GM21367 (cell line): ENCODE data around the gene GSTT4.
"Not testable (repeated sequence)": the region's sequence is repeated elsewhere in the genome, so short reads cannot be mapped to it uniquely, and the experiment has no call there.

Experiments used
- ATAC-seq: cut with Tn5 transposase; IDR thresholded peaks from one replicate; pipeline ENCODE4 v1.9.1; 2021; ENCODE audit not compliant: unreplicated experiment

GSTT4 gene

GRCh38 chr22:24005201-24005600 lies at the start of gene GSTT4:
Gene GSTT4, minus strand, starts transcription at chr22:24005453. Its CDS starts 97 bp downstream, at chr22:24005356.
- ATAC-seq, result no peak

GRCh38 chr22:24054356-24054755 lies 49.1 kb upstream of the GSTT4 start:
- ATAC-seq, result no peak

- ATAC-seq, result no peak
These were observed 48.4 kb upstream of the GSTT4 start for GRCh38 chr22:24053481-24054226.

- ATAC-seq, result no peak
These were observed 46.3 kb upstream of the GSTT4 start for GRCh38 chr22:24051568-24051967.

- ATAC-seq, result no peak
These were observed 45.8 kb upstream of the GSTT4 start for GRCh38 chr22:24051028-24051427.

GRCh38 chr22:24049978-24050377 lies 44.7 kb upstream of the GSTT4 start:
- ATAC-seq, result no peak

- ATAC-seq, result no peak
These were observed 44.0 kb upstream of the GSTT4 start for GRCh38 chr22:24049211-24049610.

GRCh38 chr22:24046024-24046423 lies 40.8 kb upstream of the GSTT4 start:
- no peak for ATAC-seq

GRCh38 chr22:24043958-24044357 lies 38.7 kb upstream of the GSTT4 start:
- ATAC-seq, result no peak

- not testable (repeated sequence) for ATAC-seq
These were observed 38.2 kb upstream of the GSTT4 start for GRCh38 chr22:24043465-24043864.

- ATAC-seq, result no peak
These were observed 35.7 kb upstream of the GSTT4 start for GRCh38 chr22:24040946-24041345.

- no peak for ATAC-seq
These were observed 33.8 kb upstream of the GSTT4 start for GRCh38 chr22:24039046-24039445.

- no peak for ATAC-seq
These were observed 32.9 kb upstream of the GSTT4 start for GRCh38 chr22:24037851-24038765.

- ATAC-seq, result no peak
These were observed 30.0 kb upstream of the GSTT4 start for GRCh38 chr22:24035296-24035695.

- ATAC-seq, result no peak
These were observed 28.5 kb upstream of the GSTT4 start for GRCh38 chr22:24033731-24034130.

GRCh38 chr22:24030186-24030702 lies 25.0 kb upstream of the GSTT4 start:
- ATAC-seq, result no peak

- no peak for ATAC-seq
These were observed 24.1 kb upstream of the GSTT4 start for GRCh38 chr22:24029304-24029703.

GRCh38 chr22:24028533-24028932 lies 23.3 kb upstream of the GSTT4 start:
- no peak for ATAC-seq

GRCh38 chr22:24027991-24028390 lies 22.7 kb upstream of the GSTT4 start:
- no peak for ATAC-seq

GRCh38 chr22:24027389-24027975 lies 22.2 kb upstream of the GSTT4 start:
- ATAC-seq, result no peak

GRCh38 chr22:24026733-24027132 lies 21.5 kb upstream of the GSTT4 start:
- ATAC-seq, result no peak
